Coronary artery (tissue), 2 donors: Measurements from ENCODE around the gene PIK3CD.

Source experiments
- DNase-seq: peaks from one replicate; pipeline ENCODE4 v3.0.0-alpha.2; 2017; ENCODE audit warnings: low spot score
- H3K27ac ChIP-seq, 2 donors: fragments of 200-600 bp; sonication (generic); one replicate each; pipeline ENCODE4 v1.5.1; 2016 to 2019
- H3K4me3 ChIP-seq: fragments of 200-600 bp; sonication (generic); 2 replicates; pipeline ENCODE4 v1.5.1; 2016; ENCODE audit warnings: mild to moderate bottlenecking, moderate library complexity
- CTCF ChIP-seq: fragments of 200-600 bp; sonication (generic); IDR thresholded peaks from one replicate; pipeline ENCODE4 v1.5.1; 2019; ENCODE audit warnings: antibody characterized with exemption

PIK3CD gene

GRCh38 chr1:9651220-9651564 lies 339 bp upstream of the PIK3CD start:
- H3K4me3 ChIP-seq: peak overlapping the region; percentile 71
- DNase-seq: no peak
- no peak for TF ChIP-seq CTCF
- no peak overlapping the region for H3K27ac ChIP-seq

GRCh38 chr1:9652379-9653209 lies 1.1 kb downstream of the PIK3CD start:
- Histone ChIP-seq H3K4me3 (peak overlapping the region; percentile 71), H3K27ac (peak overlapping the region in 1 of 2 donors; percentile 56)
- no peak for DNase-seq
- TF ChIP-seq CTCF: no peak

GRCh38 chr1:9653210-9653490 lies 1.6 kb downstream of the PIK3CD start:
- no peak for TF ChIP-seq CTCF
- Histone ChIP-seq H3K4me3 (peak overlapping the region; percentile 71), H3K27ac (no peak overlapping the region)
- no peak for DNase-seq

GRCh38 chr1:9653491-9654050 lies 2.0 kb downstream of the PIK3CD start:
- peak overlapping the region in 1 of 2 donors; percentile 30 for H3K27ac ChIP-seq
- no peak for TF ChIP-seq CTCF
- no peak for DNase-seq
- no peak overlapping the region for H3K4me3 ChIP-seq

GRCh38 chr1:9654051-9654833 lies 2.7 kb downstream of the PIK3CD start:
- TF ChIP-seq CTCF: no peak
- no peak overlapping the region for H3K4me3 ChIP-seq
- peak overlapping the region in 1 of 2 donors; percentile 30 for H3K27ac ChIP-seq

GRCh38 chr1:9654834-9655723 lies 3.5 kb downstream of the PIK3CD start:
- Histone ChIP-seq H3K27ac (peak overlapping the region in 1 of 2 donors; percentile 30), H3K4me3 (no peak overlapping the region)
- TF ChIP-seq CTCF: no peak
- no peak for DNase-seq

More at GRCh38 chr1:9654051-9654833, 2.7 kb downstream of the PIK3CD start:
- no peak for DNase-seq
